Spleen (tissue), 7 donors: ENCODE measurements around the gene TNFRSF18.

ENCODE experiments used
- POLR2A ChIP-seq, 3 donors: fragments of 450-650 bp; IDR thresholded peaks; one replicate each; pipeline ENCODE4 v1.5.1; 2017; ENCODE audit warnings: antibody characterized with exemption in 3 of 3, mild to moderate bottlenecking in 1 of 3
- TF ChIP-seq, protein P1 (sequence below), 11 experiments: fragments of 200-600 bp in 7 of 11; fragments of 450-650 bp in 4 of 11; sonication (generic) in 4 of 11; IDR thresholded peaks in 8 of 11; conservative IDR thresholded peaks in 3 of 11; 1 replicate in 7 of 11; 2 replicates in 4 of 11; pipeline versions ENCODE4 v1.4.0 to v1.8.0; 2016 to 2021; ENCODE audit warnings: antibody characterized with exemption in 11 of 11, inconsistent platforms in 4 of 11, mild to moderate bottlenecking in 1 of 11
- donor health status: DM: no; HTN: no; CAD: no; lungs with moderate emphysema.
- donor health status: DM: no; HTN: no; CAD: no.
- donor health status: DM: no; HTN: no; CAD: no.

DNA sequence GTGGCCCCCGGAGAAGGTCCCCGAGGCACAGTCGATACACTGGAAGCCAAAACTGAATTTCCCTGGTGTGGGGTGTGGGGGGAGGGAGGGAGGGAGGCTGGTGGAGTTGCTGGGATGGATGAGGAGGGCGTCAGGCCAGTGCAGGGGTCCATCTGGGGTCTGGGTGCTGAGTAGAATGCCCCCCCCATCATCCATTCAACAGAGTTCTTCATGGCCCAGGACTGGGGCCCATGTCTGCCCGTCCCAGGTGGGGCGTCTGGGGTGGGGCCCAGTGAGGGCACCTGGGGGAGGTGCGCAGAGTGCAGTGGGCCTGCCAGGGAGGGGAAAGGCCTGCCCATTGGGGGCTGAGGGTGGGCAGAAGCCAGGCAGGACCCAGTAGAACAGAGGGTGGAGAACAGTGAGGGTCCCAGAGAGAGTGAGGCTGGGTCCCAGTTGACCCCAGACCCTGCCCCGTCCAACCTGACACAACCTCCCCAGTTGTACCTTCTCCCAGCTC is 1.9 kb downstream of the TNFRSF18 start:
- TF ChIP-seq, protein P1, sequence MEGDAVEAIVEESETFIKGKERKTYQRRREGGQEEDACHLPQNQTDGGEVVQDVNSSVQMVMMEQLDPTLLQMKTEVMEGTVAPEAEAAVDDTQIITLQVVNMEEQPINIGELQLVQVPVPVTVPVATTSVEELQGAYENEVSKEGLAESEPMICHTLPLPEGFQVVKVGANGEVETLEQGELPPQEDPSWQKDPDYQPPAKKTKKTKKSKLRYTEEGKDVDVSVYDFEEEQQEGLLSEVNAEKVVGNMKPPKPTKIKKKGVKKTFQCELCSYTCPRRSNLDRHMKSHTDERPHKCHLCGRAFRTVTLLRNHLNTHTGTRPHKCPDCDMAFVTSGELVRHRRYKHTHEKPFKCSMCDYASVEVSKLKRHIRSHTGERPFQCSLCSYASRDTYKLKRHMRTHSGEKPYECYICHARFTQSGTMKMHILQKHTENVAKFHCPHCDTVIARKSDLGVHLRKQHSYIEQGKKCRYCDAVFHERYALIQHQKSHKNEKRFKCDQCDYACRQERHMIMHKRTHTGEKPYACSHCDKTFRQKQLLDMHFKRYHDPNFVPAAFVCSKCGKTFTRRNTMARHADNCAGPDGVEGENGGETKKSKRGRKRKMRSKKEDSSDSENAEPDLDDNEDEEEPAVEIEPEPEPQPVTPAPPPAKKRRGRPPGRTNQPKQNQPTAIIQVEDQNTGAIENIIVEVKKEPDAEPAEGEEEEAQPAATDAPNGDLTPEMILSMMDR (IDR thresholded peaks at IDR 0.05 in 8 of 11, conservative IDR thresholded peaks at IDR 0.05 in 3 of 11): no peak
- no peak for TF ChIP-seq POLR2A (IDR thresholded peaks at IDR 0.05)
